HG03354 (cell line): ENCODE measurements around the gene TCF12.
A peak's percentile ranks its signal among the peaks of the same experiment; 100 is the strongest.

ENCODE experiments used
- ATAC-seq: cut with Tn5 transposase; IDR thresholded peaks from one replicate; pipeline ENCODE4 v1.9.1; 2021; ENCODE audit warnings: mild to moderate bottlenecking; ENCODE audit not compliant: unreplicated experiment, poor library complexity, severe bottlenecking

Gene TCF12

DNA sequence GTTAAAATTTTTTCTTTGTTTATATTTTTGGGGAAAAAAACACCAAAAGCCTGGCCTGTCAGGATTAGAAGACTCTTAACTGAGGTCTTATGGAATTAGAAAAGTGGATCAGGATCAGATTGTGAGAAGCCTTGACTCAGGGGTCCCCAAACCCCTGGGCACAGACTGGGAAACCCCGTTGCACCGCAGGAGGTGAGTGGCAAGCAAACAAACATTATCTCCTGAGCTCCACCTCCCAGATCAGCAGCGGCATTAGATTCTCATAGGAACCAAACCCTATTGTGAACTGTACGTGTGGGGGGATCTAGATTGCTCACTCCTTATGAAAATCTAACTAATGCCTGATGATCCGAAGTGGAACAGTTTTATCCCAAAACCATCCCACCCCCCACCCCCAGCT is 117.2 kb downstream of the TCF12 start:
- ATAC-seq = no peak

GRCh38 chr15:57036352-57036751 is 117.9 kb downstream of the TCF12 start:
- ATAC-seq = no peak

GRCh38 chr15:57037548-57037947 is 119.1 kb downstream of the TCF12 start:
- ATAC-seq = no peak

DNA sequence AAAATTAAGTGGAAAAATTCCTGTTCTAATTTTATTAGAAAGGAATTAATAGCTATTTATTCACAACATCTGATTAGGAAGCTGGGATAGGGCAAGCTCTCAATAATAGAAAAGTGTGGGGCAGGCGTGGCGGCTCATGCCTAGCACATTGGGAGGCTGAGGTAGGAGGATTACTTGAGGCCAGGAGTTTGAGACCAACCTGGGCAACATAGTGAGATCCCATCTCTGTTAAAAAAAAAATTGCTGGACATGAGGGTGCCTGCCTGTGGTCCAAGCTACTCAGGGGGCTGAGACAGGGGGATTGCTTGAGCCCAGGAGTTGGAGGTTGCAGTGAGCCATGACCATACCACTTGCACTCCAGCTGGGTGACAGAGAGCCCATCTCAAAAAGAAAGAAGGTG is 119.6 kb downstream of the TCF12 start:
- no peak for ATAC-seq

DNA sequence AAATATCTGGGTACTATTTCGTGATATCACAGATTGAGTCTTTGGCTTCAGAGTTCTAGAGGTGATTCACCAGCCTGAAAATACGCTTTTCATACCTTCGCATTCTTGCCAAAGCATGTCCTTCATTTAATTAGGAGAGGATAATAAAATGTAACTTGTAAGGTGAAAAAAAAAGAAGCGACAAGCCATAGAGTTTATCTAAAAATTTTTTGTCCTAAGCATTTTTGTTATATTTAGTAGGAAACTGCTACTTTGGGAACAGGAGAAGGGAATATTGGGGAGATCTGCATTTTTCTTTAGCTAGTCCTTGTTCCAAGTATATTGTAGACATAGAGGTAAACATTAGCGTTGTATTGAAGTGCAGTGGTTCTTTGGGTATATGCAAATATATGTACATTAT is 120.1 kb downstream of the TCF12 start:
- no peak for ATAC-seq

GRCh38 chr15:57041416-57041815 is 123.0 kb downstream of the TCF12 start:
- no peak for ATAC-seq

- ATAC-seq = no peak
Measured at GRCh38 chr15:57044072-57044702, 125.7 kb downstream of the TCF12 start.

DNA sequence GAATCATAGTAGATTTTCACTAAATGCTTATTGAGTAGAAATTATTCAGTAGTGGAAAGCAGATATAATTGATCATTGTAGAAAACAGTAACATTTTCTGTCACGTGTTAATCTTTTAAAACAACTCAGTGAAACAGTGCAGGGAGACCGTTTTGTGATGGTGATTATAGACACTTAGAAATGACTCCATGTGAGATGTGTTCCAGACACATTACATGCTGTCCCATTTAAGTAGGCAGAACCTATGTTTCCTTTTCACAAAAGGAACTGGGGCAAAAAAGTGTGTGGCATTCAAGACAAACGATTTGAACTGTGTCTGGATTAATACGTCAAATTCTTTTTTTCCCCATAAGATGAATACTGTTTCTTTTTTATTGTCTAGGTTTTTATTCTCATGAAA is 126.5 kb downstream of the TCF12 start:
- no peak for ATAC-seq

- ATAC-seq = peak; percentile 75
Measured at GRCh38 chr15:57045741-57046382, 127.4 kb downstream of the TCF12 start.

DNA sequence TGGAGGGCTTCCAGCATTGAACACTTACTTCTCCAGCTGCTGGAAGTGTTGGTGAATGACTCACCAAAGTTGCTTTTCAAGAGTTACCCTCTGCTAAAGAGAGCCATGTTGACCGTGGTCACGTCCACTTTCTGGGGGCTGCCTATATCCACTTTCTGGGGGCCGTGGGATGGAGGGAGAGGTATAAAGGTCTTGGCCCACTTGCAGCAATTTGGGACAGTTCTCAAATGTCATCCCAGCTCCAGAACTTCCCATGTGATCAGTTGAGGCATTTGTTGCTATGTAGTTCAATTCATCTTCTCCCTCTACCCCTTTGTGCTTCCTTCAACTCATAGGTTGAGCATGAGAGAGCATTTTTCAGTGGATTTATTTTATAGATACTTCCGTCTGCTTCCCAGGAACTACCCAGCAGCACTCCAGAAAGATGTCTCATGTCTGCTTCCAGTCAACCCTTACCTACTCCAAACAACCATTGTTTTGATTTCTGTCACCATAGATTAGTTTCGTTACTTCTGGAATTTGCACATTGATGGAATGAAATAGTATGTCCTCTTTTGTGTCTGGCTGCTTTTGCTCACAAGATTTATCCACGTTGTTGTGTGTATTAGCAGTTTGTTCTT is 130.6 kb downstream of the TCF12 start:
- ATAC-seq = no peak

GRCh38 chr15:57053470-57053869 is 135.0 kb downstream of the TCF12 start:
- no peak for ATAC-seq

DNA sequence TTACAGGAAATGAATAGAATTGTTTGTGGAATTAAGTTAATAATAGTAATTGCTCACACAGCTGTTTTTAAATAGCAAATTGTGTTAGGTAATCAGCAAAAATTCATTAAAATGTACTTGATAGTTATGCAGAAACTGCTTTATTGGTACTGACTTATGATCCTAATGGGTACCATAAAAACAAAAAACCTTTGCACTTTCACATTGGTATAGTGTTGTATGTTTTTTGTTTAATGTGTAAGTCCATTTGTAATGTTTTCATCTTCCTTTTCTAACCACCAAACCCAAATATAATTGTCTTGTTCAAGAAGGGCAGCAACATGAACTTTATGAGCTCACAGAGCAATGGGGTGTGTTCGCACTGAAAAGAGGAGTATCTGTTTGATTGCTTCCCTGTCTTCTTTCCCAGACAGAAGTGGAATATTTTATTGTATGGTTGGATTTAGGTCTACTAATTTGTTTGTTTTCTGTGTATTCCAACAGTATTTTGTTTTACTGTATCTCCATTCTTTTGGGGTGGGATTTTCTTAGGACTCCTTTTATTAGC is 135.8 kb downstream of the TCF12 start:
- ATAC-seq = no peak

GRCh38 chr15:57056357-57056756 is 137.9 kb downstream of the TCF12 start:
- ATAC-seq = no peak

DNA sequence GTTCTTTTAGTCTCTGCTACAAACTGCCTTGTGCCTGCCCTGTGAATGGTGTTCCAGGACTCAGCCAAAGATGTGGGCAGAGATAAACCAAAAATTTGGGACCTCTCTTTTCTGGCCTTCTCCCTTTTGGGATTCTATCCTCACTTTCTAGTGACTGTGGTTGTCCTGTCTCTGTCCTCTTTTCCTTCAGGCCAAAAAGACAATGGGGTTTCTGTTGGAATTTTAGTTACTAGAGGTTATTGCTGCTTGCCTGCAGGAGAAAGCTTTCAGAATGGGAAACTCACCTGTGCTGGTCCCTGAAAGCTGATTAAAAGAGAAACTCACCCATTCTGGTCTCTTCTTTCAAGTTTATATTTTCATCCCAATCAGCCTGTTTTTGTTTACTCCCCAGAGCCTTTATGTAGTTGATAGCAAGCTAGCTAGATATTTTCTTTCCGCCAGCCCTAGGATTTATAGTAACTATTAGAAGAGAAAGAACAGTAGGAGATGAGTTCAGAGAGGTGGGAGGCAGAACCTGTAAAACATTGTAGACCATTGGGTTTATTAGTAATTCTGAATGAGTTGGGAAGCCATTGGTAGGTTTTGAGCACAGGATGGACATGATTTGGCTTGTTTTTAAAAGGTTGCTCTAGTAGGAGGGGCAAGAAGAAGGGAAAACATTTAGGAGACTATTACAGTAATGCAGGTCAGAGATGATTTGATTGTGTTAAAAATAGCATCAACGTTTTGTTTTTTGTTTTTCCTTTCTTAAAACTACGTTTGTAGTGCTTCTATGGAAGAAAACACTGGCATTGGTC is 138.9 kb downstream of the TCF12 start:
- no peak for ATAC-seq

DNA sequence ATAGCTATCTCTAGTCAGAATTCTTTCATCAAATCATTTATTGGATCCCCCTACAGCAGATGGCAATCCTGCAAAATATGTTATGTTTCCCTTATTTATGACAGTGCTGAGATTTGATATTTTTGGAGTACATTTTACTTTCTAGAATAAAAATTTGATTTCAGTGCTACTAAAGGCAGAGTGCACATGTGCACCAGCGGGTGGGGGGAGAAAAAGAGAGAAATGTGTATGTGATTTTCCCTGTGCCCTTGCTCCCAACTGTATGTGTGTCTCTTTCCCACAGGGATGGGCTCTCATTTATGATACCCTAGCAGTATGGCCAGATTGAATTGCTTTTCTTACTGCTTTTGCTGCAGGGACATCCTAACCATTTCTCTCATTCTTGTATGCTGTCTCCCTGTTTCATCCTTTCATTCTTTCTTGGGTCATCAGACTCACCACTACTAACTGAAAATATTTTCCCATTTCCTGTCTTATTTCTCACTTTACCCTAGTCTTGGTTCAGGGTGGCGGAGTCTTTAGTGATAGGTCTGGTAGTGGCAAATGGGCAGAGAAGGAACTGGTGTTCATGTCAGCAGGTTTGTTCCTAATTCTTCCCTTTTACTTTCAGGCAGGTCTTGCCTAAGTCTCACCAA is 140.7 kb downstream of the TCF12 start:
- ATAC-seq = no peak

GRCh38 chr15:57060799-57061198 is 142.4 kb downstream of the TCF12 start:
- ATAC-seq = no peak

DNA sequence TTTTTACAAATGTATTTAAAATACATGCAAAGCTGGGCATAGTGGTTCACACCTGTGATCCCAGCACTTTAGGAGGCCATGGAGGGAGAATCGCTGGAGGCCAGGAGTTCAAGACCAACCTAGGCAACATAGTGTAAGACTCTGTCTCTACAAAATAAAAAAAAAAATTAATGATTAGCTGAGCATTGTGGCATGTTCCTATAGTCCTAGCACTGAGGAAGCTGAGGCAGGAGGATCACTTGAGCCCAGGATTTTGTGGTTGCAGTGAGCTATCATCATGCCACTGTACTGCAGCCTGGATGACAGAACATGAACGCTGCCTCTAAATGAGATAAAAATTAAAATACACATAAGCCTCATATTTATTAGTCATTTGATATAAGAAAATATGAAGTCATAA is 142.8 kb downstream of the TCF12 start:
- no peak for ATAC-seq

DNA sequence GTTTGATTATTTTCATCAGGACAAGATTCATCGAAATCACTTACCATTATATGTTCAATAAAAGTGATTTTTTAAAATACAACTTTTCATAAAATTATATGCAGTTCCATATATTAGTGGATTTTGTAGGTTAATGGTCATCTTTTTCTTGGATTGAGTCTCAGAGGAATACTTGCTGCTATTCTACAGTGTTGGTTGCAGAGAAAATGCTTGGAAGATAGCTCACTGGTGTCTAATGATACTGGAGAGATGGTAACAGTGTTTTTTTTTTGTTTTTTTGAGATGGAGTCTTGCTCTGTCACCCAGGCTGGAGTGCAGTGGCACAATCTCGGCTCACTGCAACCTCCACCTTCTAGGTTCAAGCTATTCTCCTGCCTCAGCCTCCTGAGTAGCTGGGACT is 143.3 kb downstream of the TCF12 start:
- ATAC-seq = no peak

DNA sequence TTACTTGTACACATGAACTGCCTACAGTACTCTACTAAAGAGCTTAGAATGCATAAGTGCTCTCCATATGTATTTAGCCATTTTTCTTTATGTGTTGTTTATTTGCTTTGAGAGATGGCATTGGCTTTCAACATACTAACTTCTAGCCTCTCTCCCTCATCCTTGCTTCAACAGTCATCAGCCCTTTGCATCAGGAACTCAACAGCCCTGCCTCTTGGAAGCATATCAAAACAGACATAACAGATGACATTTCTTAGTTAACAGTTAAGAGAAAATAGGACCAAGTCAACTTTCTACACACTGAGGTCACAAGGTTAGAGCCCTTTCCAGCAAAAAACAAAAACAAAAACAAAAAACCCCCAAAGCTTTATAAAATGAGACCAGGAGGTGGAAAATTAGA is 145.6 kb downstream of the TCF12 start:
- ATAC-seq = no peak

DNA sequence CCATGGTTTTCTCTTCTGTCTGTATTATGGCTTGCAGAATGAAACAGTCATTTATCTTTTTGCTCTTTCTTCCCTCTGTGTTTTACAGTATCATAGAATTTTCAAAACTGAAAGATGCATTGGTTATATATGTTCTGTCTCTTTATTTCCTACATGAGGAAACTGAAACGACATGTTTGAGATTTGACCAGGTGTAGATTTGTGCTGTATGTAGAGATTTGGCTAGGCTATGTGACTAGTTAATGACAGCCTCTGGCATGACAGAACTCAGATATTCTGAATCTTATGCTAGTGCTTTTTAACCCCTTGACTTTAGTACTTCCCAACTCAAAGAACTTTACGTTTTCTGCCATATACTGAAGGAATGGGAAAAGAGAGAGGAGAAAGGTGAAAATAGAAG is 151.0 kb downstream of the TCF12 start:
- peak; percentile 59 for ATAC-seq
